Panc1 (cell line): Measurements from ENCODE around the gene TTC21B. TPM values are rescaled to one million over a fixed set of nuclear protein-coding genes. Genes with fewer than 3 reads are reported as not detected.

Experiments
- ATAC-seq: fragments of 200-7000 bp; cut with Tn5 transposase; 2 replicates; pipeline ENCODE4 v1.9.1; 2020; ENCODE audit warnings: mild to moderate bottlenecking, moderate library complexity
- BruUV-seq: library from RNA; stranded (reverse); fragments of 400-500 nt; replicated peaks from 2 replicates; lab custom pipeline; 2021; lab: Mats Ljungman, UMichigan
- CTCF ChIA-PET: fragments of 300-600 bp; sonication (Branson Sonifier 250); formaldehyde crosslinking; loops from one replicate; lab custom pipeline; 2022; ENCODE audit warnings: antibody characterized with exemption; lab: Charles Lee
- POLR2A ChIA-PET: fragments of 300-600 bp; sonication (Branson Sonifier 250); formaldehyde crosslinking; loops from one replicate; lab custom pipeline; 2022; ENCODE audit warnings: antibody characterized with exemption; lab: Charles Lee
- DNase-seq: peaks from one replicate; pipeline ENCODE4 v3.0.0-alpha.2; 2010; ENCODE audit warnings: low read depth, low spot score
- H3K27ac ChIP-seq: 2 replicates; pipeline ENCODE4 v1.5.1; 2011; ENCODE audit warnings: mild to moderate bottlenecking, low read length, inconsistent platforms
- H3K27me3 ChIP-seq: fragments of 200-500 bp; sonication (Bioruptor generic); 2 replicates; pipeline ENCODE4 v1.6.0; 2014; ENCODE audit warnings: low read length, inconsistent platforms; ENCODE audit not compliant: control insufficient read depth, insufficient read depth
- H3K36me3 ChIP-seq: fragments of 200-500 bp; sonication (Bioruptor generic); 2 replicates; pipeline ENCODE4 v1.5.1; 2014; ENCODE audit warnings: inconsistent platforms, mild to moderate bottlenecking, low read length, moderate library complexity; ENCODE audit not compliant: control insufficient read depth, insufficient read depth
- H3K4me1 ChIP-seq: 2 replicates; pipeline ENCODE4 v1.5.1; 2011; ENCODE audit warnings: inconsistent platforms, mild to moderate bottlenecking, low read length, moderate library complexity; ENCODE audit not compliant: control insufficient read depth, insufficient read depth
- H3K4me3 ChIP-seq, 2 experiments: 2 replicates each; pipeline ENCODE4 v1.5.1; 2011 to 2012; ENCODE audit warnings: low read depth in 2 of 2, low read length in 2 of 2, mild to moderate bottlenecking in 2 of 2, inconsistent platforms in 1 of 2, moderate library complexity in 1 of 2
- H3K9me3 ChIP-seq: fragments of 200-500 bp; sonication (Bioruptor generic); 2 replicates; pipeline ENCODE4 v1.5.1; 2014; ENCODE audit warnings: low read depth, mild to moderate bottlenecking, inconsistent platforms, low read length, moderate library complexity; ENCODE audit not compliant: control insufficient read depth, insufficient read depth
- CTCF ChIP-seq: fragments of 450-650 bp; IDR thresholded peaks from 2 replicates; pipeline ENCODE4 v1.5.1; 2017; ENCODE audit warnings: mild to moderate bottlenecking
- POLR2AphosphoS5 ChIP-seq: IDR thresholded peaks from 2 replicates; pipeline ENCODE4 v1.6.1; 2012; ENCODE audit warnings: mild to moderate bottlenecking, low read depth, low read length, moderate library complexity
- REST ChIP-seq, 2 experiments: IDR thresholded peaks; 2 replicates each; pipeline ENCODE4 v1.6.1; 2011 to 2012; ENCODE audit warnings: low read depth in 2 of 2, control low read depth in 1 of 2, low read length in 1 of 2, mild to moderate bottlenecking in 1 of 2, moderate library complexity in 1 of 2; ENCODE audit not compliant: insufficient read depth in 1 of 2
- SIN3A ChIP-seq: IDR thresholded peaks from 2 replicates; pipeline ENCODE4 v1.6.1; 2012; ENCODE audit warnings: low read depth, mild to moderate bottlenecking, low read length, moderate library complexity, borderline replicate concordance; ENCODE audit not compliant: insufficient read depth
- TCF7L2 ChIP-seq: IDR thresholded peaks from 2 replicates; pipeline ENCODE4 v1.6.1; 2011; ENCODE audit warnings: mild to moderate bottlenecking, low read depth, low read length, inconsistent platforms
- in situ Hi-C: cut with HindIII; loops from 2 replicates; pipeline ENCODE4 v1.10.0; 2016; ENCODE audit warnings: low sequenced_read_pairs, low pct_unique_long_range_greater_than_20kb
- intact Hi-C: fragments of 100-400 bp; cut with micrococcal nuclease; formaldehyde crosslinking; loops from one replicate; pipeline ENCODE4 v1.10.0; 2022; ENCODE audit not compliant: unreplicated experiment
- total RNA-seq: library from RNA; stranded (reverse); gene quantifications from one replicate; pipeline ENCODE4 v1.2.1, GENCODE V29; 2021; ENCODE audit not compliant: unreplicated experiment

TTC21B gene
- total RNA-seq, 1 experiment from 2014 or later: 12.4 TPM

- Histone ChIP-seq H3K27me3 (no peaks in the 10 kb centered on the region), H3K4me1 (no peaks in the 10 kb centered on the region), H3K36me3 (no peaks in the 10 kb centered on the region), H3K27ac (no peak overlapping the region), H3K4me3 (no peak overlapping the region), H3K9me3 (no peaks in the 10 kb centered on the region)
- in situ Hi-C loops: no loop called here
- POLR2A ChIA-PET: no interaction called here
- no peak for DNase-seq
- CTCF ChIA-PET: no interaction called here
- no peak for ATAC-seq
- no TSS peak for BruUV-seq
- TF ChIP-seq POLR2AphosphoS5: no peak
- no peak for TF ChIP-seq REST (IDR thresholded peaks at IDR 0.05; ENCODE audit: insufficient read depth in 1 of 2, low read depth in 2 of 2, low read length in 1 of 2)
- TF ChIP-seq CTCF: no peak
- no peak for TF ChIP-seq SIN3A
- TF ChIP-seq TCF7L2: no peak
- intact Hi-C loops: loop anchor here (10.0 kb wide), 1 partner anchor 636 kb away; the partner anchor contains the start of gene SCN2A
Observed at GRCh38 chr2:165870346-165870745, 83.2 kb downstream of the TTC21B start.

- POLR2A ChIA-PET: no interaction called here
- H3K27me3 ChIP-seq: no peaks in the 10 kb centered on the region
Observed at GRCh38 chr2:165868211-165868610, 85.4 kb downstream of the TTC21B start.

More at GRCh38 chr2:165868211-165868610, 85.4 kb downstream of the TTC21B start:
- CTCF ChIA-PET: no interaction called here
- H3K4me1 ChIP-seq: no peaks in the 10 kb centered on the region
- H3K9me3 ChIP-seq: no peaks in the 10 kb centered on the region
- no peak for ATAC-seq
- no peak for DNase-seq
- intact Hi-C loops: no loop called here
- H3K36me3 ChIP-seq: no peaks in the 10 kb centered on the region
- no peak overlapping the region for H3K4me3 ChIP-seq
- in situ Hi-C loops: no loop called here
- TF ChIP-seq TCF7L2 (no peak), CTCF (no peak), SIN3A (no peak)
- BruUV-seq: no TSS peak
- H3K27ac ChIP-seq: no peak overlapping the region
